GF-D8 (cell line): ENCODE measurements around the gene SLC38A11.

Experiments
- DNase-seq: peaks from one replicate; lab custom pipeline; 2025; lab: John Stamatoyannopoulos, UW

The SLC38A11 gene

DNA sequence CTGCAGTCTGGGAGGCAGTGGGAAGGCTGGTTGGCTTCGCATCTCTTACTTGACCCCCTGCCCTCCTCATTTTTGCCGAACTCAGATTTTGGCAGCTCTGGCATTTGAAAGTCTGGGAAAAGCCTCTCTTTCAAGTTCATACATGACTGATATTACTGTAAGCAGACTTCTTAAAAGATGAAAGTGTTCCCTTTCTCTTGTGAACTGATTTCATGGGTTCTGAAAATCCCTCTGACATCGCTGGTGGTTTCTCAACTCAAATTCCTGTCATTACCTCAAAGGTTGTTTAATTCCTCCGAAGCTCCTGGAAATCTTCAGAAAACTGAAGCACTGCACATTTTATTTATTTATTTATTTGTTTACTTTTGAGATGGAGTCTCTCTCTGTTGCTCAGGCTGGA is 16.9 kb upstream of the SLC38A11 start:
- DNase-seq, result no peak

DNA sequence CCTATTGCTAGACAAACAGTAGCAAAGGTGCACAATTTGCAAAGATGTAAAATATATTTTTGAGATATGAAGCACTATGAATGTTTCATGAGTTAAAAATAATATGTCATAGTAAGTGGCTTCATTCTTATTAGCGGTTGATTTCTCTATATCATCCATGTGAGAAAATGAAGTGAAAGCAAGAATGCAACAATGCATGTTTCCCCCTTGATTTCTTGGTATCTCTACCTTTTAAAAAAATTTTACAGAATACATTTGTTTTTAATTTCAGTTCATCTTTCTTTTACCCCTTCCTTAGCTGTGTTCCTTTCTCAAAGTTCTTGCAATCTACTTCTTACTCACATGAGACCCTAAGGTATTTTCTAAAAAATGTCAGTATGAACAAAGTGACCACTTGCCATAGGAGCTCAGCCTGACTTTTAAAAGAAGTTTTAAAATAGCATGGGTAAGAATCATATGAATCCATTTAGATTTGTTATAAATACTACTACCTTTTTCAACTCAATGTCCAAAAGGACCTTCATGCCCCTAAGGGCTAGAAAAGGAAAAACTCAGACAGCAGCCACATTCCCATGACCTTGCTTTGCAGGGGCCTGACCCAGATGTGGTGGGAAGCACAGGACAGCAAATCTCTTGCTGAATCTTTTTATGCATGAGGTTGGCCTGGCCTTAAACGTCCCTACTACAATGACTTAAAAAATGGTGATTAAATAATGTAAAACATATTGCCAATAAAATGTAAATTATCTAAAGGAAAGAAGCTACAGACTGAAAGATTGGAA is 14.8 kb upstream of the SLC38A11 start:
- no peak for DNase-seq

DNA sequence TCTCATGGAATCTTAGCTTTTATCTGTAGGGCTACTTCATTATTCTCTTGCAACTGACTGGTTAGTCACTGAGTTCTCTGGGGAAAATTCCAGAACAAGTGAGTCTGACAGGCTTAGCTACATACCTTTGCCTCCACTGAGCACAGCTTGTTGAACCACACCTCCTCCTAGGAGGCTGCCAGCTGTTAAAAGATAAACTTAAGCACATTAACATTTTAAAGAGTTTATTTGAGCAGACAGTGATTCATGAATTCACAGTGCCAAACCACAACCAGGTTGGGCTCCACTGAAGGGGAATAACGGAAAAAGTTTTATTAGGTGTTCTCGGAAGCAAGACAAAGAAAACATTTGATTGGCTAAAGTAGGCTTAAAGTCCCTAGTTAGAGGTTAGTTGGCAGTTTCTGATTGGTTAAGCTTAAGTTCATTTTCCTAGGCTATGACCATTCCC is 12.5 kb upstream of the SLC38A11 start:
- no peak for DNase-seq

DNA sequence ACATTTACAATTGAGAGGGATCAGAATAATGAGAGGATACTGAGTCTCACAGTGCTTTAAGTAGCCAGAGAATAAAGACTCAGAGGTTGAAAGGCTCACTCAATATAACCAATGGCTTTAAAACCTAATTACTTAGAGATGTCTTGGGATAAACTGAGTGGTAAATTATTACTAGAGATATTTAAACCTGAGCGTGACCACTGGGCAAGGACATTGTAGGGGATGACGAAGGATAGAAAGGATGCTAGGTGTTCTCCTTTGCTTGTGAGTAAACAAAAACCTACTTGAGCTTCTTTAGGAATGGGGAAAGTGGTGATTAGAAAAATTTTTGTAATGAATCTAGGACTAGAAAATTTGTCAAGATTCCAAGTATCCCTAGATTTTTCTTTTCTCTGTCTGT is 12.0 kb upstream of the SLC38A11 start:
- DNase-seq, result no peak

DNA sequence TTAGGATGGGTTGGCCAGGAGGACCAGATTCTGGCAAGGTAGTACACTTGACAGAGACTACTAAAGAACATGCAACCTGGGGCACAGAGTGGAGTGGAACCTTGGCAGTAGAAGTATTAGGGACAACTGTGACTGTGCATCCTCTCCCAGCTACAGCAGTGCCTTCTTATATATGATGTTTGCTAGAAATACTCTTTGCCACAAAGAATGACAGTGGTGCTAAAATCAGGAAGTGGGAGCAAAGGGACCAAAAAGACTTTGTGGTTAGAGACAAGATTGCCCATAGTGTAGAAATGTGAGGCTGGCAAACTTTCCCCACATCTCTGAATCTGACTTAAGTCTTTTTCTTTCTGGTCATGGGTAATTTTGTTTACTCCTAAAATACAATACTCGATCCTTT is 9.4 kb upstream of the SLC38A11 start:
- DNase-seq, result no peak

DNA sequence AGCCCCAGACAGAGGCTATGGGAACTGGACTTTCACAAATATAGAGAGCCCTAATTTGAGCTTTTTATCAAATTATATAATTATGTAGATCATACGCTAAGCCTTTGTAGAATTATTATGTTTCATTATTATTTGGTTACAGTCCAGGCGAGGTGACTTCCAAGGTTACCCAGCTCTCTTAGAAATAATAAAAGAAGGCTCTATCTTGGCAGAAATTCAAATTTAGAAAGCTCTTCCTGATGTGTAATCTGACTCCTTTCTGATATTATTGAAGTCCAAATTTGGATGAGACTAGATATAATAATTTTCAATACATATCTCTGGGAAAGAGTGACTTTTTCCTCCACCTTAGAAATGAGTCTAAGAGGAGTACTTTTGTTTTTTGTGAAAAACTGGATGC is 4.8 kb upstream of the SLC38A11 start:
- DNase-seq, result no peak

DNA sequence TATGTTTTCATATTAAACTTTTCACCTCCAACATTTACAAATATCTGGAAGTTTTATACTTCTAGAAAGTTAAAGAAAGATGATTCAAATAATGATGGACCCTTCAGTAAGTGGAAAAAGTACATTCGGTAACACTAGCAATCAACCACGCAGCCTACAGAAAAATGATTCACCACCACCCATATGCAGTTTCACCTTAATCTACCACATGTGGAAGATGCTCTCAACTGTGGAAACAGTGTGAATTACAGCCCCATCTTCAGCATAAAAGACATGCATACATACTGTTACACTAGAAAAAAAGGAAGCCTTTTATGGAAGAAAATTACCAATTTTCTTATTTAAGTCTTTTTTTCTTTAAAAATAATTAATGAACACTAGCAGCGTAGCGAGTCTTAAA is 1.1 kb downstream of the SLC38A11 start:
- DNase-seq, result no peak

DNA sequence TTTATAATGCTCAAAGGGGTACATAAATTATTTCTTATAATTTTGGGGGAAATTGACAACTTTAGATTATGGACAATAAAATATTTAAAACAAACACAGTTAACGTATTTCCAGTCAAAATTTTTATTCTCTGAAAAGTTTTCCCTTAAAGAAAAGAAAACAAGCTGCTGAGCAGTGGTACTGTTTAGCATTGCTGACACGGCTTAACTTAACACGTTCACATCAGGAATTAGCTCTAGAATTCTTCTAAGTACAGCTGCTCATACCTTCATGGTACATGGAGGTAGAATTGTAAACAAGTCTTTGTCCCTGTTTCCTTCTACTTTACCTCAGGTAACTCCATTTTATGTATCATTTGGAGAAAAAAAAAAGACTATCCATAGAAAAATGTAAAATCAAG is 2.0 kb downstream of the SLC38A11 start:
- no peak for DNase-seq

DNA sequence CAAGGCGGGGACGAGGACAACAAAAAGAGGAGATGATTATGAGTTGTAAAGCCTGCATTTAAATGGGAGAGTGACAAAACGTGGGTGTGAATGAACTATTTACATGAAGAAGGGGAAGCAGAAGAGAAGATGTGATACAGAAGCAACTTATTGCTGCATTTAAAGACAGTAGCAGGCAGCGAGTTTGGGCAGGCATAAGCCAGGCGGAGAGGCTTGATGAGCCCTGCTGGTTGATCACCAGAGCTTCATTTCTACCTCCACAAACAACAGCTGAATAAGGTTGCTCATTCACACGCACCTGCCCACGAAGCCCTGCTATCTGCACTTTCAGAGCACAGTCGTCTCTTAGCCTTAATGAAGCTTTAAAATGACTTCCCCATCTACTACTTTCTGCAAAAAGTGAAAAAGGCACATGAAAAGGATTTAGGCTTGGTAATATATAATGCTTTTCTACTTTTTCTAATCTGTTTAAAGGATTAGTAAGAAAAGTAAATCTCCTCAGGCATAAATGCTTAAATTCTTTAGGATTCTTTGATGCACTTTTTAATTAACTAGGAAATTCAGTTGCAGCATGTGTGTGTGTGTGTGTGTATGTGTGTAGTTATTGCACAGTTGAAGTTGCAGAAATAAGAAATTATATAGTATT is 3.1 kb downstream of the SLC38A11 start:
- no peak for DNase-seq

DNA sequence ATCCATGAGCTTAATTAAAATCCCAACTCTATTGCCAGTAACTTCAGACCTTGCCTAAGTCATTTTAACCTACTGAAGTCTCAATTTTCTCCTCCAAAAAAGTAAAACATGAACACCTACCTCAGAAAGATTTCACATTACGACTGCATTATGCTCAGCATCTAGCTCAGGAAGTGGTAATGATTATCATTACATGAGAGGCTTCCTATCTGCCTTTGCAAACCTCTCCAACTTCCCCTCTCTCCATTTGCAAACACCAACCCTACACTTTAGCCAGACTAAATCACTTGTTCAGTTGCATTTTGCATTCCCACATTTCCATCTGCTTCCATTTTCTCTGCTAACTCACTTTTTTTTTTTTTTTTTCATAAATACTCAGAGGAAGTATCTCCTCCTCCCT is 6.8 kb downstream of the SLC38A11 start:
- DNase-seq, result peak; percentile 50

DNA sequence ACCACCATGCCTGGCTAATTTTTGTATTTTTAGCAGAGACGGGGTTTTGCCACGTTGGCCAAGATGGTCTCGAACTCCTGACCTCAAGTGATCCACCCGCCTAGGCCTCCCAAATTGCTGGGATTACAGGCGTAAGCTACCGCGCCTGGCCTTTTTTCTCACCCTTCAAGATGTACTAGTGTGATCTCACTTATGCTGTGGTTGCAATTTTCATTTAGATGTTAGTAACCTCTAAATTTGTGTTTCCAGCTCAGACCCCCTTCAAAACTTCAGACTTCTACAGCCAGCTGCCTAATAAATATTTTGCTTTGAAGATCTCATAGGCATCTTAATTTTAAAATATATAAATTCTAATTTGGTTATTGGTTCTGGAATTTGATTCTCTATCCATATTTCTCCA is 8.0 kb downstream of the SLC38A11 start:
- no peak for DNase-seq

DNA sequence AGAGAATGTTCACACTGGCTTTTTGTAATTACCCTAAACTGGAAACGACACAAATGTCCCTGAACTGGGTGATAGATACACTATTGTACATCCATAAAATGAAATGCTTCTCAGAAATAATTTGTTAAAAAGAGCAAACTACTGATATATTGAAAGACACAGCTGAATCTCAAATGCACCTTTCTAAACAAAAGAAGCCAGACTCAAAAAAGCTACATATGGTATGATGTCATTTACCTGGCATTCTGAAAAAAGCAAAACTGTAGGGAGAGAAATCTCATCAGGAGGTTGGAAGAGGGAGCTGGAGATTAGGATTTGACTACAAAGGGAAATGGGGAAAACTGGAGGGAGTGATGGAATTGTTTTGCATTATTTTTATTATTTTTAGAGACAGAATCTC is 12.0 kb downstream of the SLC38A11 start:
- DNase-seq, result no peak

DNA sequence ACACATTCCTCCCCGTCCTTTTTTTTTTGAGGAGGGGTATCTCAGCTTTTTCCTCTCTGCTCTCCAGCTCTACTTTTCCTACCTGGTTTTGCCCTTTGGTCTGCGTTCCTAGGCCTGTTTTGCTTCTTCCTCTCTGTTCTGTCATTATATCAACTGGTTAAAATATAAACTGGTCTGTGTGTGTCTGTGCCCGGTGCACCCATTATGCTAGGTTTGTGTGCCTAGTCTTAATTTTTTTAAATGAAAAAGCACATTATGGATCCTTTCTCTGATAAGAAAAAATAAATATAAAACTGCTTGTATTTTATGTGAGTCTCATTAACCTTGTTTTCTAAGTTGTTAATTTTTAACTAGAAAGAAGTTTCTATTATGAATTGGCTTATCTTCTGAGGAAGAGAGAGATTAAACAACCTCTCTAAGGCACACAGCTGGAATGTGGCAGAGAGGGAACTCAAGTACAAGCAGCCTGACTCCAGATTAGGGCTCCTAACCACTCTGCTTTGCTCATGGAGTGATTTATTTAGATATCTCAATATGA is 17.4 kb downstream of the SLC38A11 start:
- no peak for DNase-seq

DNA sequence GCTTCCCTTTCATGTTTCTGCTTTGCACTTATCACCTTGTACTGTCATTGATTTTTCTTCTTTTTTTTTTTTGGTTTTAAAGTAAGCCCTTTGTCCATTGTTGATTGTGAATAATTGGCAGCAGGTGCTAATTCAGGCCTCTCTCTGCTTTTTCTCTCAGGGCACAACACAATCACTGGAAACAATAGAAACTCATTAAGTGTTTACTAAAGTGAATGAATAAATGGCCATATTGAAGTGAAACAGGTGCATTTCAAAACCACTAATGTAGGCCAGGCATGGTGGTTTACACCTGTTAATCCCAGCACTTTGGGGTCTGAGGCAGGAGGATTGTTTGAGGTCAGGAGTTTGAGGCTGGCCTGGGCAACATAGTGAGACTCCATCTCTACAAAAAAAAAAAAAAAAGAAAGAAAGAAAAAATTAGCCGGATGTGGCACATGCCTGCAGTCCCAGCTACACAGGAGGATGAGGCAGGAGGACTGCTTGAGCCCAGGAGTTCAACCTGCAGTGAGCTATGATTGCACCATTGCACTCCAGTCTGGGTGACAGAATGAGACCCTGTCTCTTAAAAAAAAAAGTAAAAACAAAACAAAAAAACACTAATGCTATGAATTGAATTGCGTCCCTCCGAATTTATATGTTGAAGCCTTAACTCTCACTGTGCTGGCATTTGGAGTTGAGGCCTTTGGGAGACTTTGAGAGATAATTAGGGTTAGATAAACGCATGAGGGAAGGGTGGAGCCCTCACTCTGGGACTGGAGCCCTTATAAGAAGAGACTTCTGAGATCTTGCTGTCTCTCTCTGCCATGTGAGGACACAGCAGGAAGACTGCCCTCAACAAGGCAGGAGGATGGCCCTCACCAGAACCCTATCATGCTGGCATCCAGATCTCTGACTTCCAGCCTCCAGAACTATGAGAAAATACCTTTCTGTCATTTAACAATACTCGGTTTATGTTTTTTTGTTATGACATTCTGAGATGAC is 19.9 kb downstream of the SLC38A11 start:
- no peak for DNase-seq

DNA sequence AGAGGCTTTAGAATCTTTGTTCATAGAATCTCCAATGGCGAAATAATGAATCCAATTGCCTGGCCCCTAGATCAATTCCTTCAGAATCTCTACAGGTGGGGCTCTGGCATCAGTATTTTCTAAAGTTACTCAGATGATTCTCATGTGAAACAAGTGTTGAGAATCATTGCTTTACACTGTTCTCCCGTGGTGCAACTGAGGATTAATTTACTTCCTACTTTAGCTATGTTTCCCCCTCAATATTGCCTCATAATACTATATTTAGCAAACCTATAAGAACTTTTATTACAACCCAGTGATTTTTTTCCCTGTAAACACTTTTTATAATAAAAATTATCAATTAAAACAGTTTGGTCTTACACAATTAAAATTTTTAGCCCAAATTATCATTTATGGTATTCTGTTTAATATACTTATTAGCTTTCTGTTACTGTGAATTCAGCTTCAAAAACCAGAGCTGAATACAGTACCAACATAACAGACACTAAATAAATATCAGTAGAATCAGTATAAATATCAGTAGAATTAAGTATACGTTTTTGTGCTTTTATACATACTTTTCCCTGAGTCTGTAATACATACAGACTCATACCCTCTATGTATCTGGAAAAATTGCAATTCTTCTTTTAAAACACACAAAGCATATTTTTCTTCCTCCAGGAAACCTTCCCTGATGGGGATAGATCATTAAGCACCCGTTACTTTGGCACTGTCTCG is 20.8 kb downstream of the SLC38A11 start:
- DNase-seq, result no peak

DNA sequence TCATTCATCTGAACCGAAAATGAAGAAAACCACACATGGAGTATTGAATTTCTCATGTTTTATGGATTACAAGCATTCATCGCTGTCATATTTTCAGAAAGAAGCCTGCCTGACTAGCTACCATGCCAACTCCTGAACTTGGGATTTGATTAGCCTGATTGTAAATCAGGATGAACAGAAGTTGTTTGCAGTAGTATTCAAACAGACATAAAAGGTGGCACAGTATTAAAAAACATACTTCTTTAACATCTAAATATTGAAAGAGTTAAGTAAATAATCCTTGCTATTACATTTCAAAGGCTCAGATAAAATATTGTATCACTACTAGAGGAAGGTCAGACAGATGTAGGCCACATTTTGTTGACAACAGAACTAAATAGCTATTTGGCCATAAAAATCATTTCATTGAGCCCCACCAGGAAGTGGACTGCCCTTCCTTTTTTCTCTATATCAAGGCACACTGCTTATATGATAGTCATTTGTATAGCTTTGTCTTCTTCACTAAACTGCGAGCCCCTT is 21.6 kb downstream of the SLC38A11 start:
- no peak for DNase-seq

DNA sequence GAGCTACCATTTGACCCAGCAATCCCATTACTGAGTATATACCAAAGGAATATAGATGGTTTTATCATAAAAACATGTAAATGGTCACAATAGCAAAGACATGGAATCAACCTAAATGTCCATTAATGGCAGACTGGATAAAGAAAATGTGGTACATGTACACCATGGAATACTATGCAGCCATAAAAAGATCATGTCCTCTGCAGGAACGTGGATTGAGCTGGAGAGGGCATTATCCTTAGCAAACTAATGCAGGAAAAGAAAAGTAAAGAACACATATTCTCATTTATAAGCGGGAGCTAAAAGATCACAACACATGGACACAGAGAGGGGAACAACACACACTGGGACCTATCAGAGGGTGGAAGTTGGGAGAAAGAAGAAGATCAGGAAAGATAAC is 22.9 kb downstream of the SLC38A11 start:
- DNase-seq, result no peak

DNA sequence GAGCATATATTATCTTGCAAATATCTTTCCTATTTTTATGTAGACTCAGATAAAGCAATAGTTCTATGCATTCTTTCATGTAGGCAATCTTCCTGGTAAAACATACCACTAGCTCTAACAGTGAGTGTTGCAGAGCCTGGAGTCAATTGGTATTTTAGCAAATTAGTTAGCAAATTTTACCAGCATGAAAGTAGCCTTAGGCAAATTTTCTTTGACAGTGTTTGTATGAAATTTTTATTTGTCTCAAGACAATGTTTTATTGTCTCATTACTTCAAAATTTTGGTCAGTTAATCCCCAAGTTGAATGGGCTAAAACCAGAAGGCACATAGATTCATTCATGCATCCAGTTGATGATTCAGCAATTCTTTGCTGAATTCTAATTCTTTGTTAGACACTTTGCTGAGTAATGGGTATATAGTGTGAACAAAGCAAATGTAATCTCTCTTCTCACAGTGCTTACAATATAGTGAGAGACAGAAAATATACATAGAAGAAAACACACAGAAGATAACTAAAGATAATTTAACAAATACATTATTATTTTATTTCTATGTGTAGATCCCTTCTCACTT is 27.1 kb downstream of the SLC38A11 start:
- DNase-seq, result no peak

DNA sequence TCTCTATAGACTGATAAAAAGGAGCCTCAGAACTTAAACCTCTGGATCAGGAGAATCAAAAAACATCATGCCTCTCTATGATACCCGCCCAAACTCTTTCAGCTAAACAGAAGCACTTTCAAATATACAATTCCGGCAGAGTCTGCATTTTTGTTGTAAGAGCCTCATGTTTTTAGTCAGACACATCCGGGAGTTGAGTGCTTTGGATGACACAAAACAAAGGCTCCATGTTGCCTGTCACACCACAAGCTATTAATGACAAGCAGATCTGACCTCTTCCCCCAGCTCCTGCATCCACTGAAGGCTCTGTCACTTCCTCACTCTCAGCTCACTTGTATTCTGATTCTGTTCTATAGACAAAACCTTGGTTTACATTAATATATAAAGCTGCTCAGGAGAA is 33.2 kb downstream of the SLC38A11 start:
- no peak for DNase-seq

DNA sequence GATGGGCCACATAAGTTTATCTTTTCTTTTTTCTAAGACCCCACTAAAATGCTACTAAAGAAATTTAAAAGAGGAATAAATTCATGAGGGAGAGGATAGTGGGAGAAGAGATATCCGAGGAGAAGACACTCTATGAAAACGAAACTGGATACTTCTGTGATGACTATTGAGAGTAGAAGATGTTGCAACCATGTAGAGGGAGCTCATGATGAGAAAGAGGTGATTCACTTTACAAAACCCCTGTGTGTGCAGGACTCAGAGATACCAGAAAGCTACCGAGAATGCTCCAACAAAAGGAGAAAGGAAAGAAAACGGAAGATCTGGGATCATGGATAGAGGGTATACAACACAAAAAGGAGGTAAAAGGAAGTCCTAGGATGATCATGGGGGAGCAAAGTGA is 34.9 kb downstream of the SLC38A11 start:
- DNase-seq, result no peak

DNA sequence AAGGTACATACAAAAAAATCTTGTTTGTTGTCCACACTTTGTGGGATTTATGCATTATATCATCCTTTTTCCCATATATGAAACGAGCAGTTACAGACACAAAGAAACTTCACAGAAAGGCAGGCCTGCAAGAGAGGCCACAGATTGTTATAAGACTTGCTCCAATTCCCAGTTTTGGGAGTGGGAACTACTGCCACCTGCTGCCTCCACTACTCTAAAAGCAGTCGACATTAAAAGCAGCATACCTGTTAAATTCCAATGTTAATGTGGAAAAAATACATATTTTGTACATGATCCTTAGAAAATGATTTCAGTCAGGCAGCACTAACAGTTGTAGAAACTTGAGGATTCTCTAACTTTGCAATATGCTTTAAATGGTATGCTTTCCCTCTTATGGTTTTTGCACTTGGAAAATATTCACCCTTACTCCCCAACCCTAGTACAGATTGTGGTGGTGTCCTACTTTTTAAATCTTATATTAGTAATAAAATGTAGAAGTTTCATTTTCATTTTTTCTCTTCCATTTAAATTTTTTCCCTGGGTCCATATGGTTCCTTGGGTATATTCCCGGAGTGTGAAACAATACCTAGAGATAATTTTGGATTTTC is 37.9 kb downstream of the SLC38A11 start:
- no peak for DNase-seq
